HFFc6 (cell line): ENCODE measurements around the gene PRIM2. TPM values are rescaled to one million over a fixed set of nuclear protein-coding genes. Genes with fewer than 3 reads are reported as not detected.
"Not testable (repeated sequence)": the region's sequence is repeated elsewhere in the genome, so short reads cannot be mapped to it uniquely, and the experiment has no call there.

Experiments
- DNase-seq: peaks from one replicate; pipeline ENCODE4 v3.0.0-alpha.2; 2018
- H3K27ac Mint-ChIP-seq: 2 replicates; pipeline ENCODE4 v1.8.0; 2020; ENCODE audit warnings: mild to moderate bottlenecking, mixed read lengths
- H3K27me3 Mint-ChIP-seq: 2 replicates; pipeline ENCODE4 v1.8.0; 2021; ENCODE audit warnings: mild to moderate bottlenecking, moderate library complexity, mixed read lengths; ENCODE audit not compliant: insufficient read depth
- H3K36me3 Mint-ChIP-seq: 2 replicates; pipeline ENCODE4 v1.8.0; 2021; ENCODE audit warnings: low read depth, mixed read lengths
- H3K4me1 Mint-ChIP-seq: 2 replicates; pipeline ENCODE4 v1.8.0; 2020; ENCODE audit warnings: low read depth, mixed read lengths
- H3K4me3 Mint-ChIP-seq: 2 replicates; pipeline ENCODE4 v1.8.0; 2020; ENCODE audit warnings: mild to moderate bottlenecking, moderate library complexity, mixed read lengths
- H3K9me3 Mint-ChIP-seq: 2 replicates; pipeline ENCODE4 v1.8.0; 2020; ENCODE audit warnings: mild to moderate bottlenecking, mixed read lengths
- microRNA-seq: library from miRNA; unstranded; fragments of <30 nt; microRNA quantifications from one replicate; pipeline ENCODE4, GENCODE V29; 2019
- total RNA-seq, 6 experiments: library from RNA; stranded (reverse); fragmentation: NEBNext Ultra II Directional; extraction: Animal tissue kit (Norgen Biotek cat#: 25700); gene quantifications; 2 replicates in 1 of 6; 3 replicates in 5 of 6; pipeline ENCODE4 v1.2.3, GENCODE V29; 2021
- TF ChIP-seq, protein P1 (sequence below): fragments of 200-600 bp; sonication (generic); IDR thresholded peaks from 2 replicates; pipeline ENCODE4 v1.5.0; 2021; ENCODE audit warnings: antibody characterized with exemption, mild to moderate bottlenecking

PRIM2 gene
- total RNA-seq, 6 experiments from 2014 or later: 32.6 to 46.8 (median 43.0) TPM

DNA sequence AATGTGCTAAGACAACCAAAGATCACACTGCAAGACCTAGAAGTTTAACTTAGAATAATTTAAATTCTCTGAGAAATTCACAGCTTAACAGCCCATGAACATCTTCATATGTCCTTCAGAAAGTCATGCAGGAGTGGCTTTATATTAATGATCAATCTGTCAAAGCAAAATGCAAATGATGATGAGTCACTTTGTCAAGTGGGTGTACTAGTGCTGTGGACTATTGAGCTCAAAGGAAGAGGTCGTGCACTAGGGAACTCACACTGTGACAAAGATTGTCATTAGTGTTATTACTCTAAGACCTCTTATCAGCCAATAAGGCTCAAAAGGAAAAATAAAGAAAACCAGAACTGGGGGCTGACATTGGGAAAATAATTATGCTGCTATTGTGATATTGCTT is 343.5 kb downstream of the PRIM2 start:
- H3K36me3 Mint-ChIP-seq: peaks cover 10% of the 10 kb centered on the region; the same call in 1 of the 2 replicates
- not testable (repeated sequence) for DNase-seq

DNA sequence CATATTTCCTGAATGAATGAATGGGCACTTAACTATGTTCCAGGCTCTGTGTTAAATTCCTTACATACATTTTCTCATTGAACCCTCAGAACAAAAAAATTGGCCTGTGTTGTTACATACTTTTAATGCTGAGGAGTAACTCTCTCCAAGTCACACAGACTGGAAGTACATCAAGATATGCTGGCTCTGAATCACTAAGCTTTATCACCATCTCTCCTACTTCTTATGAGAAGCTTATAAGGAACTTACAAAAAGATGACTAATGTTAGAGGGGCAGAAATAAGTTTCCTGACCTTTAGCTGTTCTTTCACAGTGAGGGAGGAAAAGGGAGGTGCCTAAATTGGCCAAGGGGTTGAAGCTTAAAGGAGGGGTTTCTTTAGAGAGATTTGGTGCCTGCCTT is 350.7 kb downstream of the PRIM2 start:
- peak overlapping the region; percentile 86 for H3K27ac Mint-ChIP-seq
- not testable (repeated sequence) for H3K27me3 Mint-ChIP-seq, DNase-seq, H3K9me3 Mint-ChIP-seq, H3K4me3 Mint-ChIP-seq, H3K36me3 Mint-ChIP-seq
- H3K4me1 Mint-ChIP-seq: peaks cover 51% of the 10 kb centered on the region

More for the DNA sequence above, 343.5 kb downstream of the PRIM2 start:
- not testable (repeated sequence) for H3K9me3 Mint-ChIP-seq, H3K27me3 Mint-ChIP-seq, H3K4me3 Mint-ChIP-seq, H3K27ac Mint-ChIP-seq
- peaks cover 13% of the 10 kb centered on the region for H3K4me1 Mint-ChIP-seq

DNA sequence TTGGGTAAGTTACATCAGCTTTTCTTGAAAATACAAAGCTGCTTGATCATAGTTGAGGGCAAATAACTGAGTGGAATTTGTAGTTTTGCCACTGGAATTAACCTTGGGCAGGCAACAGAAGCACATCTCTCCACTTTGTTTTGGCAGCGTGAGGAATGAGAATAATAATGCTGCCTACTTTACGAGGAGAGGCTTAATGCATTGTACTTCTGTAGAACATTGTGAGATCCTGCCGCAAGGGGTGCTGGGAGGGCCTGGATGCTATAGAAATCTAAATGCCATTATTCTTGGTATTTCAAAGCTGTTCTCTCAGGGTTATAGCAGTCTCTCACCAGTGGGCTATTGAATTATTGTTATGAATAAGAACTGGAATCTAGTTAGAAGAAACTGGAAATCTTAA is 353.8 kb downstream of the PRIM2 start:
- peaks cover 59% of the 10 kb centered on the region for H3K4me1 Mint-ChIP-seq
- H3K27ac Mint-ChIP-seq, DNase-seq, H3K27me3 Mint-ChIP-seq, H3K36me3 Mint-ChIP-seq, H3K4me3 Mint-ChIP-seq, H3K9me3 Mint-ChIP-seq: not testable (repeated sequence)

DNA sequence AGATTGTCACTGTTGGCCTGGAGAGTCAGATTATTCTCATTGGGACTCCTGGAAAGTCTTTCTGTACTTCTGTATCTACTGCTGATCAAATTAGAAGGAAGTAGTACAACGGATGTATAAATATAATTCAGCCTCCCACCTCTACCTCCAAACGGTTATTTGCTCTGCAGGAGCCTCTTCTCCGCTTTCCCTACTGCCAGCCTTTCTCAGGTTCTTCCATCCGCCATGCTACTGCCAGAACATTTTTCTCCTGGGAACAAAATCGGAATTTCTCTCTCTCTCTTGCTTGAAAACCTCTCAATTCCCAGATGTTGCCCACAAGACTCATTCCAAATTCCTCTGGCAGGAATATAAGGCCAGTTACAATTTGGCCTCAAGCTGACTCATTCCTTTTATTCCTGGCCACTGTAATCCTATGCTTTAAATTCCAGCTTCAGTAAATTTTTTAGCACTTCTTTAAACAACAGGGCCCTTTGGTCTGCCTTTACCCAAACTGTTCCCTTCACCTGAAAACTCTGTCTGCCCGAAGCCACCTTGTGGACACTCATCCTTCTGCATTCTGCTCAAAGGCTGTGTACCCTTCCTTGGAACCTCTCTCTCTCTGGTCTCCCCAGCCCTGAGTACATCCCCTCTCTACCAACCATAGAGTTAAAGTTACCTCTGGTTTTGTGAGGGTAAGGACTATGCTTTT is 354.7 kb downstream of the PRIM2 start:
- H3K27me3 Mint-ChIP-seq, H3K9me3 Mint-ChIP-seq, H3K36me3 Mint-ChIP-seq: not testable (repeated sequence)
- TF ChIP-seq, protein P1, sequence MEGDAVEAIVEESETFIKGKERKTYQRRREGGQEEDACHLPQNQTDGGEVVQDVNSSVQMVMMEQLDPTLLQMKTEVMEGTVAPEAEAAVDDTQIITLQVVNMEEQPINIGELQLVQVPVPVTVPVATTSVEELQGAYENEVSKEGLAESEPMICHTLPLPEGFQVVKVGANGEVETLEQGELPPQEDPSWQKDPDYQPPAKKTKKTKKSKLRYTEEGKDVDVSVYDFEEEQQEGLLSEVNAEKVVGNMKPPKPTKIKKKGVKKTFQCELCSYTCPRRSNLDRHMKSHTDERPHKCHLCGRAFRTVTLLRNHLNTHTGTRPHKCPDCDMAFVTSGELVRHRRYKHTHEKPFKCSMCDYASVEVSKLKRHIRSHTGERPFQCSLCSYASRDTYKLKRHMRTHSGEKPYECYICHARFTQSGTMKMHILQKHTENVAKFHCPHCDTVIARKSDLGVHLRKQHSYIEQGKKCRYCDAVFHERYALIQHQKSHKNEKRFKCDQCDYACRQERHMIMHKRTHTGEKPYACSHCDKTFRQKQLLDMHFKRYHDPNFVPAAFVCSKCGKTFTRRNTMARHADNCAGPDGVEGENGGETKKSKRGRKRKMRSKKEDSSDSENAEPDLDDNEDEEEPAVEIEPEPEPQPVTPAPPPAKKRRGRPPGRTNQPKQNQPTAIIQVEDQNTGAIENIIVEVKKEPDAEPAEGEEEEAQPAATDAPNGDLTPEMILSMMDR: peak; percentile 65
- peak overlapping the region; percentile 20 for H3K4me3 Mint-ChIP-seq
- peak overlapping the region; percentile 78 for H3K27ac Mint-ChIP-seq
- DNase-seq: peak; percentile 23
- peaks cover 57% of the 10 kb centered on the region for H3K4me1 Mint-ChIP-seq

DNA sequence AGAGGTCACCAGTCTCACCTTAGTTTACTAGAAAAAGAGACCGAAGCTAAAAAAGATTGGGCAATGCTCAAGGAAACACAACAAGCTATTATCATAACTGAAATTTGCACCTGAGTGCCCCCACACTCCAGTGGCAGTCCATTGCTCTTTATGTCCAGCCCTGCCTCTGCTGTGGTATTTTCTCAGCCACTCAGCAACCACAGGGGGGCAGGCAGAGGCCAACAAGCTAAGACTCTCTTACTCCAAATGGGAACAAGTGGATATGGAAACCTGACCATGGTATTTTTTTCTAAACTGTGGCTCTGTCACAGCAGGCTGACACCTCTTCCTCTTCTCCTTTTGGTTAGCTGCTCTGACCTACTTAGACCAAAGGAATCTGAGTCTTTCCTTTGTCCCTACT is 355.9 kb downstream of the PRIM2 start:
- H3K36me3 Mint-ChIP-seq, H3K4me3 Mint-ChIP-seq, H3K27ac Mint-ChIP-seq, H3K27me3 Mint-ChIP-seq, H3K9me3 Mint-ChIP-seq: not testable (repeated sequence)
- peaks cover 47% of the 10 kb centered on the region for H3K4me1 Mint-ChIP-seq
- TF ChIP-seq, protein P1: peak; percentile 68
- DNase-seq: peak; percentile 40

DNA sequence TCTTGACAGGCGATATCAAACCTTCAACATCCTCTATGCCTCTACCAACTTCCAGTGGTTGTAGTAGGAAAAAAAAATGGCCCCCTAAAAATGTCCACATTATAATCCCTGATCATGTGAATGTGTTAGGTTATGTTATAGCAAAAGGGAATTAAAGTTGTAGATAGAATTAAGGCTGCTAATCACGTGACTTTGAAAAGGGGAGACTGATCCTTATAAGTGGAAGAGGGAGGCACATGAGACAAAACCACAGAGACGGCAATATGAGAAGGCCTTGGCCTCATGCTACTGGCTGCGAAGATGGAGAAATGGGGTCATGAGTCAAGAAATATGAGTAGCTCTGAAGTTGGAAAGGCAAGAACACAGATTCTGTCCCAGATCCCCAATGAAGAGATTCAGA is 358.0 kb downstream of the PRIM2 start:
- not testable (repeated sequence) for H3K9me3 Mint-ChIP-seq, H3K27me3 Mint-ChIP-seq, H3K27ac Mint-ChIP-seq, H3K4me3 Mint-ChIP-seq, DNase-seq, H3K36me3 Mint-ChIP-seq
- peaks cover 33% of the 10 kb centered on the region for H3K4me1 Mint-ChIP-seq

GRCh38 chr6:57696382-57696781 is 379.0 kb downstream of the PRIM2 start:
- not testable (repeated sequence) for H3K9me3 Mint-ChIP-seq, H3K27me3 Mint-ChIP-seq, H3K36me3 Mint-ChIP-seq
- peak overlapping the region; percentile 9; the same call in 1 of the 2 replicates for H3K4me3 Mint-ChIP-seq
- H3K4me1 Mint-ChIP-seq: peaks cover 34% of the 10 kb centered on the region
- DNase-seq: peak; percentile 11
- H3K27ac Mint-ChIP-seq: peak overlapping the region; percentile 31; the same call in 1 of the 2 replicates

Small RNAs within 50 kb of the gene (microRNA-seq; reads per million reads assigned to microRNA genes)
- not detected for gene MIR548U

Other genes starting within 250 kb of the PRIM2 start
- gene ZNF451, start 227.4 kb upstream of the PRIM2 start, total RNA-seq: 10 to 100 TPM; 47.0 to 54.2 (median 47.7) TPM
- 10 to 100 TPM; 26.2 to 31.6 (median 28.3) TPM for gene BAG2, start 145.3 kb upstream of the PRIM2 start, total RNA-seq
- 10 to 100 TPM; 23.1 to 30.3 (median 28.9) TPM for gene RAB23, start 95.3 kb upstream of the PRIM2 start, total RNA-seq